SK-MEL-5 (cell line): Measurements from ENCODE around the gene MAPRE2. TPM values are rescaled to one million over a fixed set of nuclear protein-coding genes. Genes with fewer than 3 reads are reported as not detected.

Experiments
- DNase-seq: peaks from one replicate; pipeline ENCODE4 v3.0.0-alpha.2; 2016; ENCODE audit warnings: low read depth, low spot score
- in situ Hi-C: cut with HindIII; loops from 2 replicates; pipeline ENCODE4 v1.10.0; 2016; ENCODE audit warnings: low sequenced_read_pairs, high pct_unique_total_duplicates, low pct_unique_long_range_greater_than_20kb
- total RNA-seq: library from RNA; depleted of rRNA; stranded (reverse); fragments of >200 nt; shearing (Covaris generic); gene quantifications from 2 replicates; pipeline ENCODE4 v1.2.3, GENCODE V29; 2014

MAPRE2 gene
- total RNA-seq, 1 experiment from 2014 or later: 20.0 TPM

DNA sequence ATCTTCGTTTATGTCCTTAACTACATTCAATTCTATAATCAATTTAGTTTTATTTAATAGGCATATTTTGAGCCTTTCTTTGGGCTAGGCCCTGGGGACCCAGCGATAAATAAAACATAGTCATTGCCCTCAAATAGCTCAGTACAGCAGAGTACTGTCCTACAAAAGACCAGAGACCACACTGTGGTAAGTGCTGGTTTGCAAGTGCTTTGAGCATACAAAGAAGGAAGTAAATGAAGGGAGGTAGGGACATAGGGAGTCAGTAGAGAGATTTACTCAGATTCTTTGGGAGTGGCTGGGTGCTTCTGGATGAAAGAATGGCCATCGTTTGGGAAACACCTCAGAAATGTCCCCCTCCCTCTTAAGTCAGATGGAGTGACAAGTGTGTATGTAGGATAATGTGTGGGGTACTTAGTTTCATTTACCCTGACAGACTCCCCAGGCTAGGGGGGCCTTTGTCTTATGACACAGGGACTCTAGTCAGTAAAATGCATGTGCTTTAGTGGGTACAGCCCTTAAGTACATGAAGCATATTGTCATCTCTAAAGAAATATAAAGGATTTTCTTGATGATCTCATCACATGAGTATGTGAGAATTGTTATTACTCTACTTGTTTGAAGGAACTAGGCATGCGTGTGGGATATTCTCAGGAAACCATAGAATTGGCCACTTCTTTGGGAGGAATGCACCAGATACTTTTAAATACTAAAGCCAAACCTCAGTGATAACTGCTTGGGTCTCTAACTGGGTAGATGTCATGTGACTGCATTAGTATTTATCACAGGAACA is 35.1 kb downstream of the MAPRE2 start:
- in situ Hi-C loops: no loop called here
- no peak for DNase-seq

DNA sequence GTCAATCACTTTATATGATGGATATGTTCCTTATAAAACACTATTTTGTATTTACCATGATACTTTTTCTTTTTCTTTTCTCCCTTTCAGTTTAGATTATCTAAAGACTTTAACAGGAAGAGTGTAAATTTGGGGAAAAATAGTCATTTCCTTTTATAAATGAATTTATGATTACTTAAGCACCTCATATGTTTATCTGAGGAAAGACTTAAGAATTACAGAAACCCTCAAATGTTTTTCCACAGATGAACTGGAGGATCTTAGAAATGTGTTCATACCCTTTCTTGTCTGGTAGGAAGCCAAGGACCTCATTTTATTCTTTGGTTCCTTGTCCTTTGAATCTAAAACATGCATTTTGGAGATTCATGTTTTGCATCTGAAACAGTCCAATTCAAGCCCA is 36.7 kb downstream of the MAPRE2 start:
- DNase-seq: no peak
- in situ Hi-C loops: no loop called here

- in situ Hi-C loops: no loop called here
- no peak for DNase-seq
These were observed 38.8 kb downstream of the MAPRE2 start for GRCh38 chr18:35080058-35080457.

DNA sequence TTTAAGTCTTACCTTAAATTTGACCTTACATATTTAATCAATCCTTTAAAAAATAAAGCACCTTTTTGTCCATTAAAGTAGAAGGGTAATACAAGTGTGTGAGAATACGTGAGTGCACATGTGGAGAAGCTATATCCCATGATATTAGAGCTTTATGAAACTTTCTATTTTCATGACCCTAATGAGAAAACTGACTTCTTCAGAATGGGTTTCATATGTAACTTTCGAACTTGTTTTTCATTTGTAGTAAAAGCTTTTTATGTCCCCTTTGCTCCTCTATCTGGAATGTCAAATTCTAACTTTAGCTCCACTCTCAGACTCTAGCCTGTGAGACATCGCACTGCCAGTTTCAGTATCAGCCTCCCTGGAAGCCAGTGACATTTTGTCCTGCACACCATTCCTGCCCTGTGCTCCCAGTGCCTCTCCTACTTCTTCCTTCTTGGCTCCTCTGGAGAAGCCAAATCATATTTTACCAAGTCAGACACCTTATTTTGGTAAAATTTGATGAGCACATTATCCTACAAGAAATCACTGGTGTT is 42.0 kb downstream of the MAPRE2 start:
- no peak for DNase-seq
- in situ Hi-C loops: no loop called here

GRCh38 chr18:35084494-35085449 is 43.6 kb downstream of the MAPRE2 start:
- DNase-seq: no peak
- in situ Hi-C loops: no loop called here

DNA sequence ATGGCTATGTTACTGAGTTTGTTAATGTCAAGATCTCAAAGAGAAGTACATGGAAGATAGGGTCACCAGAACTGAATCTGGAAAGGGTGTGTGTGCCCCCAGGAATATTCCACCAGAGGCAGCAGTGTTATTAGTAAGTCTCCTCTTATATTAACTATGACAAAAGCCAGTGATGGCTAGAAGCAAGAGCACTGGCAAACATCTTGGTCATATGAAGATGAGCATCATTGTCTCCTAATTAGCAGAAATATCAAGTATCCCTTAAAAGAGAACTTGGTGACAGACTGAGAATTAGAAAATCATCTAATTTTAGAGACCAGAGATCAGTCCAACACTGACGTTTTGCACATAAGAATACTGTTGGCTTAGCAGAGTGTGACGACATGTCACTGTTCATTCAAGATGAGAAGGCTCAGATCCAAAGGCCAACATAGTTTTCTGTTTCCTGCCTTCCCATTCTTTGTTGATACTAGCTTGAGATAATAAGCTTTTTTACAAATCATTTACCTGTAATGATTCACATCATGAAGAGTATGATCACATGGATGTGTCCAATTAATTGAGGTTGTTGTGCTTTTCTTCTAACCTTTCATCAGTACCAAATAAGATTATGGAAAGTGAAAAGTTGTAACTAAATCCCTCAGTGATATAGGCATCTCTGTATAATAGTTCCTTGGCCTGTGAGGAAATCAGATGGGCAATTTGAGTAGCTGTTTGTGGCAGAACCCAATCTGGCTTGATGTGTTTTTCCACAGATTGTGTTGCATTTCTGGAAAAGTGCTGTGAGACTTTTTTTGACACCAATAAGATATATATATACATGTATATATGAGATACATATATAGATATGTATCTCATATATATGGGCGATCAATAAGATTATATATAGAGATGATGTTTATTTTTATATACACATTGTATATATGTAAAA is 44.5 kb downstream of the MAPRE2 start:
- DNase-seq: no peak
- in situ Hi-C loops: no loop called here

DNA sequence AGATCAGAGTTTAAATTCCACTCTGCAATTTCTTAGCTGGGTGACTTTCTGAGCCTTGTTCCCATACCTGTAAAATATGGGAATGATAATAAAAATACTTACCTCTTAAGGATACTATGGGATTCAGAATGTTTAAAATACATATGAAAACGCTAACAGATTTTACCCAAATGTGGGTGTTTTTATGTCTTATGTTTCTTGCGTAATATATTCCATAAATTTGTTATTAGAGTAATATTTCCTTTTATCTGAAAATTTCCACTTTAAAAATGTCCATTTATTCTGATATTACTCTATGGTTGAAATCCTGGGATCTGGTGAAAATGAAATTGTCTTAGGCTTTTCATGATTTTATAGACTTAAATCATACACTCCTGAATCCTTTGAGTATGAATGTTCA is 45.5 kb downstream of the MAPRE2 start:
- DNase-seq: no peak
- in situ Hi-C loops: no loop called here

DNA sequence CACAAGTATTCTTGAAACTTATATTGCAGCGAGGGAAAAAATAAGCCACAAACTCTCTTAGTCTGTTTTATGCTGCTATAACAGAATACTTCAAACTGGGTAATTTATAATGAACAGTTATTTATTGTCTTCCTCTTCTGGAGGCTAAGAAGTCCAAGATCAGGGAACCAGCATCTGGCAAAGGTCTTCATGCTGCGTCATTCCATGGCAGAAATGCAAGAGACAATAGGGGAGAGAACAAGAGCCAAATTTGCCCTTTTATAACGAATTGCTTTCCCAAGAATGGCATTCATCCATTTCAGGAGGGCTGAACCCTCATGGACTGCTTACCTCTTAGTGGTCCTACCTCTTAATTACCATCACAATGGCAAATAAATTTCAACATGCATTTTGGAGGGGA is 46.5 kb downstream of the MAPRE2 start:
- in situ Hi-C loops: no loop called here
- DNase-seq: no peak

DNA sequence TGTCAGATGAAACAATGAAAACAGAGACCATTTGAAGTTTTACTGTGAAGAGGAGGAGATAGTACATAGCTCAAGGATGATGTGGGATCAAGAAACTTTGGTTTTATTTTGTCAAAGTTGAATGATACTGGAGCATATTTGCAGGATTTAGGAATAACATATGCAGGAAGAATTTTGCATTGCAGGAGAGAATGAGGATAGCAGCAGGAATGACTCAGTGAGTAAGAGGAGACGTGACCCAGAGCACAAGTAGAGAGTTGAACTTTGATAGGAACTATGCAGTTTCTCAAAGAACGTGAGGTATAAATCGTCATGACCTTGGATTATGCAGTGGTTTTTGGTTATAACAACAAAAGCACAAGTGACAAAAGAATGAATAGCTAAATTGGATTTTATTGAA is 47.7 kb downstream of the MAPRE2 start:
- in situ Hi-C loops: no loop called here
- no peak for DNase-seq

DNA sequence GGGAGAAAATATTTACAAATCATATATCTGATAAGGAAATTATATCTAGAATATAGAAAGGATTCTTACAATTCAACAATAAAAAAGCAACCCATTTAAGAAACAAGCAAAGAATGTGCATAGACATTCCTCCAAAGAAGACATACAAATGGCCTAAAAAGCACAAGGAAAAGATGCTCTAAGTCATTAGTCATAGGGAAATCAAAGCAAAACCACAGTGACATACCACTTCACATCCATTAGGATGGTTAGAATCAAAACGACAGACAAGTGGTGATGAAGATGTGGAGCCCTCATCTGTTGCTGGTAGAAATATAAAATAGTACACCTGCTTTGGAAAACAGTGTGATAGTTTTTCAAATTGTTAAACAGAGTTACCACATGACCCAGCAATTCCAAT is 48.2 kb downstream of the MAPRE2 start:
- no peak for DNase-seq
- in situ Hi-C loops: no loop called here

DNA sequence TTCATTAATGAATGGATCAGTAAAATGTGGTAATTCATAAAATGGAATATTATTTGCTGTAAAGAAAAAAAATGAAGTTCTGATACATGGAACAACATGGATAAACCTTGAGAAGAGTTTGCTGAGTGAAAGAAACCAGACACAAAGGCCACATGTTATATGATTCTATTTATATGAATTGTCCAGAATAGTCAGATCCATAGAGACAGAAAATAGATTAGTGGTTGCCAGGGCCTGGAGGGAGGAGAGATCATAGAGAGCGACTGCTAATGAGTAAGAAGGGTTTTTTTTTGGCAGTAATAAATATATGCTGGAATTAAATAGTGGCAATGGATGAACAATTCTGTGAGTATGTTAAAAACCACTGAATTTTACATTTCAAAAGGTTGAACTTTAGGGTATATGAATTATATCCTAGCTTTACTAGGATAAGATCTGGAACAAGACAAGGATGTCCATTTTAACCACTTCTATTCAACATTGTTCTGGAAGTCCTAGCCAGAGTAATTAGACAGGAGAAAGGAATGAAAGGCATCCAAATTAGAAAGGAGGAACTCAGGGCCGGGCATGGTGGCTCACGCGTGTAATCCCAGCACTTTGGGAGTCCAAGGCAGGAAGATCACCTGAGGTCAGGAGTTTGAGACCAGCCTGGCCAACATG is 48.8 kb downstream of the MAPRE2 start:
- in situ Hi-C loops: no loop called here
- no peak for DNase-seq

GRCh38 chr18:35091841-35092240 is 50.6 kb downstream of the MAPRE2 start:
- in situ Hi-C loops: no loop called here

DNA sequence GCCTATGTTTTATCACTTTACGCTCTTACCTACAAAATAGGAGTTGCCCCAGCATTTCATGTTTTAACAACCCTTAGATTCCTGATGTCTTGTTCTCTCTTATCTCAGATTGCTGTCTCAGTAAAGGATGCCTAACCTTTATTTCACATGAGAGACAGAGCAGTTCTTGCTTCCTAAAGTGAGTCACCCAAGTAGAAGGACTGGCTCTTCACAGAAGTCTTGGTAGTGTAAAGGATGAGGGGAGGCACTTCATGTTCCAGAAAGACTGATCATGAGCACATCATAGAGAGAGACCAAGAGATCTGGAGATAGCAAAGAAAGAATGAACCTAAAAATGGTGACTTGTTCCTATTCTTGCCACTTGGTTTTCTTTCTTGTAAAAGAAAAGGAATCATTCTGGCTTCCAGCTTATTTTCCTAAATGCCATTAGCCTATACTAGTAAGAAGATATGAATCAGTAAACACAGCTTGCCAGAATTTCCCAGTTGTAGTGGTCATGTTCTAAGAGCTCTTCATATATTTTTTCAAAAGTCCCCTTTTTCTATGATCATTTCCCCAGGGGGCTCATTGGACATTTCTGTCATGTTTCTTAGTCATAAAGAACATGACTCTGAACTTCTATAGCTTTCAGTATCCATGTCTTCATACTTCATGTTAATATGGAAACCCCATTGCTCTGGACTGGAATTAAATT is 54.9 kb downstream of the MAPRE2 start:
- no peak for DNase-seq
- in situ Hi-C loops: no loop called here

More at GRCh38 chr18:35091841-35092240, 50.6 kb downstream of the MAPRE2 start:
- no peak for DNase-seq

- in situ Hi-C loops: no loop called here
- no peak for DNase-seq
These were observed 55.4 kb downstream of the MAPRE2 start for GRCh38 chr18:35096677-35097011.

GRCh38 chr18:35097195-35097594 is 56.0 kb downstream of the MAPRE2 start:
- no peak for DNase-seq
- in situ Hi-C loops: no loop called here

DNA sequence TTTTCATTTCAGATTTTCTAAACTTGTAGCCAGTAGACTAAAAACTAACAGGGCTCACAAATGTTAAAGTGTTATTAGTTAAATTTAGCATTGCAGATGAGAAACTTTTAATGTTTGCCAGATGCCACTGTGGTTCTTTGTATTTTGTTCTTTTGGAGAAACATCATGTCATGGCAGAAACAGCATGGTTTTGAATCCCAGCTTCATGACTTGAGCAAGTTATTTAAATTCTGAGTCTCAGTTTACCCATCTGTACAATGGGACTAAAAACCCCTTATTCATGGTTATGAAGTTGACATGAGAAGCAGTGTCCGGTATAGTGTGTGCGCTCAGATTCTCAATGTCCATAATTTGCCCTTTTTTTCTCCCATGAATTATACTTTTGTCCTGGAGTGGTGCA is 56.5 kb downstream of the MAPRE2 start:
- in situ Hi-C loops: no loop called here
- DNase-seq: no peak

GRCh38 chr18:35099911-35100310 is 58.7 kb downstream of the MAPRE2 start:
- DNase-seq: no peak
- in situ Hi-C loops: no loop called here
